Measurements from ENCODE around the gene TDRKH.

TDRKH gene

DNA sequence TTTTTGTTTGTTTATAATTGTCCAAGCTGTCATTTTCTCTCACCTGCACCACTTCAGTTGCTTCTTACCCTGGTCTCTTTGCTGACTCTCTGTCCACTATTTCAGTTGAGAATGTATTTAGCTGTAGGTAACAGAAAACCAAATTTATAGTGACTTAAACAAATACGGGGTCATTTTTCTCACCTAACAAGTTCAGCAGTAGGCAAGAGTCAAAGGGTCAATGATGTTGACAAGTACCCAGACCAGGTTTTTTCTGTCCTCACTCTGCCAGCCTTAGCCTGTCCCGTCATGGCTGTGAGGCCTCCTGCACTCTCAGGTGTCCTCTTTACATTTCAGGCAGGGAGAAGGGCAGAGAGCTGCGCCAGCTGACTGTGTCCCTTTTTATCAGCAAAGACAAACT lies 57.2 kb downstream of the TDRKH start:
- H3K4me3 ChIP-seq (ENCODE audit: low read length, poor library complexity, severe bottlenecking), result no peak overlapping the region
- H3K27me3 ChIP-seq (ENCODE audit: insufficient read depth, low read length, poor library complexity, severe bottlenecking), result no peaks in the 10 kb centered on the region
- H3K36me3 ChIP-seq (ENCODE audit: insufficient read depth, low read length), result no peaks in the 10 kb centered on the region
- no peaks in the 10 kb centered on the region for H3K79me2 ChIP-seq (ENCODE audit: insufficient read depth, low read length)
- H3F3A ChIP-seq (ENCODE audit: low read depth), result no peaks in the 10 kb centered on the region
- no peak overlapping the region for H3K4me2 ChIP-seq (ENCODE audit: low read depth, low read length, poor library complexity, severe bottlenecking)
- H3K9ac ChIP-seq (ENCODE audit: low read depth, low read length, poor library complexity, severe bottlenecking), result no peak overlapping the region
- no peak for TF ChIP-seq EZH2phosphoT487 (IDR thresholded peaks at IDR 0.05; ENCODE audit: borderline replicate concordance)
- TF ChIP-seq, protein P1, sequence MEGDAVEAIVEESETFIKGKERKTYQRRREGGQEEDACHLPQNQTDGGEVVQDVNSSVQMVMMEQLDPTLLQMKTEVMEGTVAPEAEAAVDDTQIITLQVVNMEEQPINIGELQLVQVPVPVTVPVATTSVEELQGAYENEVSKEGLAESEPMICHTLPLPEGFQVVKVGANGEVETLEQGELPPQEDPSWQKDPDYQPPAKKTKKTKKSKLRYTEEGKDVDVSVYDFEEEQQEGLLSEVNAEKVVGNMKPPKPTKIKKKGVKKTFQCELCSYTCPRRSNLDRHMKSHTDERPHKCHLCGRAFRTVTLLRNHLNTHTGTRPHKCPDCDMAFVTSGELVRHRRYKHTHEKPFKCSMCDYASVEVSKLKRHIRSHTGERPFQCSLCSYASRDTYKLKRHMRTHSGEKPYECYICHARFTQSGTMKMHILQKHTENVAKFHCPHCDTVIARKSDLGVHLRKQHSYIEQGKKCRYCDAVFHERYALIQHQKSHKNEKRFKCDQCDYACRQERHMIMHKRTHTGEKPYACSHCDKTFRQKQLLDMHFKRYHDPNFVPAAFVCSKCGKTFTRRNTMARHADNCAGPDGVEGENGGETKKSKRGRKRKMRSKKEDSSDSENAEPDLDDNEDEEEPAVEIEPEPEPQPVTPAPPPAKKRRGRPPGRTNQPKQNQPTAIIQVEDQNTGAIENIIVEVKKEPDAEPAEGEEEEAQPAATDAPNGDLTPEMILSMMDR (conservative IDR thresholded peaks at IDR 0.05; ENCODE audit: low read length), result no peak
- H3K9me3 ChIP-seq (ENCODE audit: insufficient read depth, low read depth, low read length), result no peaks in the 10 kb centered on the region; the same call in 1 of the 2 replicates
- H3K9me2 ChIP-seq (replicated peaks; ENCODE audit: low read depth, low read length), result no peaks in the 10 kb centered on the region
- no peak overlapping the region for H2AFZ ChIP-seq (ENCODE audit: low read length)
- no peaks in the 10 kb centered on the region for H3K4me1 ChIP-seq (ENCODE audit: insufficient read depth, low read length, poor library complexity, severe bottlenecking)
- no peaks in the 10 kb centered on the region for H4K20me1 ChIP-seq (ENCODE audit: insufficient read depth, low read length, poor library complexity, severe bottlenecking)

DNA sequence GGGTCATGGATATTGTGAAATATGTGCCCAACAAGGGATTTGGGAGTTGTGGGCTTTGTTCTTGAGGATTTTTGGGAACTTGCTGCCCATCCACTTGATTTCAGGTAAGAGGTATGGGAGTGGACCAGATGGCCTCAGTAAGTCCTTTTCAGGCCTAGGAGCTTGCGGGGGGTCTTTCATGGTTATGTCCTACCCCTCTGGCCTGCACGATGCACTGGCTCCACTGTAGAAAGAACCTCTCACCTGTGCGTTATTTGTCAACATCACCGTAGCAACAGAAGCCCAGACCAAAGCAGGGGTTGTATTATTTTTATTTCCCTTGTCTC lies 60.4 kb downstream of the TDRKH start:
- H3K9me3 ChIP-seq (ENCODE audit: insufficient read depth, low read depth, low read length), result no peaks in the 10 kb centered on the region
- no peaks in the 10 kb centered on the region for H3K36me3 ChIP-seq (ENCODE audit: insufficient read depth, low read length)
- H2AFZ ChIP-seq (ENCODE audit: low read length), result no peak overlapping the region
- H3K9ac ChIP-seq (ENCODE audit: low read depth, low read length, poor library complexity, severe bottlenecking), result no peak overlapping the region
- H3K9me2 ChIP-seq (replicated peaks; ENCODE audit: low read depth, low read length), result no peaks in the 10 kb centered on the region
- no peak overlapping the region for H3K4me2 ChIP-seq (ENCODE audit: low read depth, low read length, poor library complexity, severe bottlenecking)
- H3F3A ChIP-seq (ENCODE audit: low read depth), result no peaks in the 10 kb centered on the region
- TF ChIP-seq, protein P1 (conservative IDR thresholded peaks at IDR 0.05; ENCODE audit: low read length), result no peak
- no peak for TF ChIP-seq EZH2phosphoT487 (IDR thresholded peaks at IDR 0.05; ENCODE audit: borderline replicate concordance)
- H3K79me2 ChIP-seq (ENCODE audit: insufficient read depth, low read length), result no peaks in the 10 kb centered on the region
- H3K4me1 ChIP-seq (ENCODE audit: insufficient read depth, low read length, poor library complexity, severe bottlenecking), result no peaks in the 10 kb centered on the region
- no peak overlapping the region for H3K4me3 ChIP-seq (ENCODE audit: low read length, poor library complexity, severe bottlenecking)
- no peaks in the 10 kb centered on the region for H3K27me3 ChIP-seq (ENCODE audit: insufficient read depth, low read length, poor library complexity, severe bottlenecking)
- no peaks in the 10 kb centered on the region for H4K20me1 ChIP-seq (ENCODE audit: insufficient read depth, low read length, poor library complexity, severe bottlenecking)

DNA sequence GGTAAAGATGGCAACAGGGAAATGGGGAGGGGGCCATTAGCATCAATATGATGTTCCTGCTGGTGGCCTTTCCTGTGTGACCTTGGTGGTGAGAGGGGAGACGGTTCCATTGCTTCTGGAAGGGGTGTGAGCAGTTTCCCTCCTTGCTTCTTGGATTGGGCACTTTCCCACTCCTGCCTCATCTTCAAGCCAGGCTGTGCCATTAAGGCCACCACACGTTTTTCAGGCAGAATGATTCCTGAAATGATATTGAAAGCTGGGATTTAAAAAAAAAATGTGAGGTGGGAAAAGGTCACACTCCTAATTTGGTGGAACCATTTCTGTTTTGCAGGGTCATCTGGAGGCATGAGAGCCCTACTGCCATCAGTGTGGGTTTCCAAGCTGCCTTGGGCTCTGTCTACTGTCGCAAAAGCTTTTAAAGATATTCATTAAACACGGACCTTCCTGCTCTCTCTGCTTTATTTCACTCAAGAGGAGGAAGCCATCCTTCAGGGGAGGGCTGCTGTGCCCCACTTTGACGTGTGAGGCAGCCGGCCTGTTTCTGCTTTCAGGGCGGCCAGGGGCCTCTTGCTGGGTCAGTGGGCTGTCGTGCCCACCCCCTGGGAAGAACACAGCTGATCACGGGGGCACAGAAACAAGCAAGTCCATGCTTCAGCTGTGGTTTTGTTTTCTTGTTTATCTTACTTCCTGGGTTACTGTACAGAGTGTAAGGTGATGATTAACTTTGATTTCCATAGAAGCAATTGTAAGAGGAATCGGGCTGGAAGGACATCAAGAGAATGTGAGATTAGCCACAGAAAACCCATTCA lies 60.9 kb downstream of the TDRKH start:
- no peaks in the 10 kb centered on the region for H4K20me1 ChIP-seq (ENCODE audit: insufficient read depth, low read length, poor library complexity, severe bottlenecking)

More for the DNA sequence above, 60.9 kb downstream of the TDRKH start:
- no peaks in the 10 kb centered on the region for H3K9me3 ChIP-seq (ENCODE audit: insufficient read depth, low read depth, low read length)
- H3F3A ChIP-seq (ENCODE audit: low read depth), result no peaks in the 10 kb centered on the region
- no peaks in the 10 kb centered on the region for H3K79me2 ChIP-seq (ENCODE audit: insufficient read depth, low read length)
- H3K27me3 ChIP-seq (ENCODE audit: insufficient read depth, low read length, poor library complexity, severe bottlenecking), result no peaks in the 10 kb centered on the region
- H3K9me2 ChIP-seq (replicated peaks; ENCODE audit: low read depth, low read length), result no peaks in the 10 kb centered on the region
- no peak overlapping the region for H3K9ac ChIP-seq (ENCODE audit: low read depth, low read length, poor library complexity, severe bottlenecking)
- no peak overlapping the region for H3K4me3 ChIP-seq (ENCODE audit: low read length, poor library complexity, severe bottlenecking)
- TF ChIP-seq EZH2phosphoT487 (IDR thresholded peaks at IDR 0.05; ENCODE audit: borderline replicate concordance), result no peak
- TF ChIP-seq, protein P1 (conservative IDR thresholded peaks at IDR 0.05; ENCODE audit: low read length), result no peak
- H3K36me3 ChIP-seq (ENCODE audit: insufficient read depth, low read length), result no peaks in the 10 kb centered on the region
- no peak overlapping the region for H2AFZ ChIP-seq (ENCODE audit: low read length)
- no peak overlapping the region for H3K4me2 ChIP-seq (ENCODE audit: low read depth, low read length, poor library complexity, severe bottlenecking)
- H3K4me1 ChIP-seq (ENCODE audit: insufficient read depth, low read length, poor library complexity, severe bottlenecking), result no peaks in the 10 kb centered on the region

All from Loucy (cell line).